NAMALWA (cell line): ENCODE data around the gene GRK5.
A peak's percentile ranks its signal among the peaks of the same experiment; 100 is the strongest.

Experiments
- DNase-seq: peaks from one replicate; pipeline ENCODE4 v3.0.0-alpha.2; 2015; ENCODE audit warnings: low spot score

Gene GRK5

DNA sequence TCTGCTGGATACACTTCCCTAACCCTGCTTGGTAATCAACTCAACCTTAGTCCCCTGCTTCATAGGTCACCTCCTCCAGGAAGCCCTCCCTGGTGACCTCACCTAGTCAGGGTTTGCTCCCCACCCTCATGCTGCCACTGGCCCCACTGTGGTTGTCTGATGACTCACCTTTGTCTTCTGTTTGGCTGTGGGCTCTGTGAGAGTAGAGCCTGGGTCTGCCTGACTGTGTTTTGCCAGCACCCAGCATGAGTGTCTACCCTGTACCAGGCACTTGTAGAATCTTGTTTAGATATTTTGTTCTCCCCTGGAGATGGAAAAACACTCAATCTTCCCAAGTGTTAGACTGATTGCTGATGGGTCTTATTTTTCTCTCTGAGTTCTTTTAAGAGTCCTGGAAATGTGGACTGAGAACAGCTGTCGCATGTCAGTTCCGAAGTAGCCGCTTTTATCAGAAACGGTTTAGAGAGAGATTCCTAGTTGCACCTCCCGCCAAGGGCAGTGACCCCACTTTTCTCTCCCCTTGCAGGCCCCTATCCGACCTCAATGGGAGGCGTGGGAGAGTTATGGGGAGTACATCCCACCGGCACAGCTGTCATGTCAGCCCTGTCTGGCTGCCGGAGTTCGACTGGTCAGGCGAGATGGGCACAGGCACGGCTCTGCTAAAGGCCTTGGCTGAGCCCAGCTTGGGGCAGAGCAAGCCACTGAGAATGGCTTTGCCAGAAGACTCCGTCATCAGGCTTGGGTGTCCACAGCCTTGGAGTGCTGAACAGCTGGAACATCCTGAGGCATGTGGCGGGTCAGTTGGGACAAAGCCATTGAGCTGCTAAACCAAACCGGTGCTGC lies 134.3 kb downstream of the GRK5 start:
- no peak for DNase-seq

DNA sequence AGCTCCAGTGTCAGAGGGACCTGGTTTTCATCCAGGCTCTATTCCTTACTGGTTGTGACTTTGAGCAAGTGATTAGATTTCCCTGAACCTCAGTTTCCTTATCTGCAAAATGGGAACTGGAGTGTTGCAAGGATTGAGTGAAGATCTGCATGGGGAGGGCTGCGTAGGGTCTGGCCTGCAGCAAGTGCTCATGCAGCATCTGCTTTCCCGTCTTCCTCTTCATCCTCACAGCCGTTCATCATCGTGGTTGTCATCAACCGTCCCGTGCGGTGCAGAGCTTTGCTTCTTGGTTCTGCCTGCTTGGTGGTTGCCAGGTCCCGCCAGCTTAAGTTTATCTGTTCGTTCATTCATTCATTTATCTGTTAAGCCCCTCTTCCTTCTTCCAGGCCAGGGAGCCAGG lies 135.0 kb downstream of the GRK5 start:
- DNase-seq, result no peak

DNA sequence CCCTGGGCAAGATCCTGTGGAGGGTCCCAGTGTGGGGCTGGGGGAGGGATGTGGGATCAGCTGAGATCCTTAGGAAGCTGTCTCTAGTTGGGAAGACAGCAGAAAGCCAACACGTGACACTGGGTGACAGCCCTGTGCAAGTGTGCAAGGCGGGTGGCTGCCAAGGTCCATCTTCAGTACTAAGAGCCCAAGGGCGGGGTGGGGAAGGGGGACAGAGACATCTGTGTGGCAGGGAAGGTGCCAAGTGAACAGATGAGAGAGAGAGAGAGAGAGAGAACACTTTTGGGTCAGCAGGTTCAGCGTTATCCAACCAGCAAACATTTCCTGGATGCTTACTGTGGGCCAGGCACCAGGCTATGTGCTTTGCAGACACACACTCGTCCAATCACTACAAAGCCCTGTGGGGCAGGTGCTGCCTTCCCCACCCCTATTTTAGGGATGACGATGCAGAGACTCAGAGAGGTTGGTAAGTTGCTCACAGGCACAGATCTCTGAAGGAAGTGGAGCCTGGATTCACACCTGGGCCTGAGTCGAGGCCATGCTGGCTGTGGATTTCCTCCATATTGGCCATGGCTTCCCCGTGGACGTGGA lies 135.7 kb downstream of the GRK5 start:
- DNase-seq, result no peak

DNA sequence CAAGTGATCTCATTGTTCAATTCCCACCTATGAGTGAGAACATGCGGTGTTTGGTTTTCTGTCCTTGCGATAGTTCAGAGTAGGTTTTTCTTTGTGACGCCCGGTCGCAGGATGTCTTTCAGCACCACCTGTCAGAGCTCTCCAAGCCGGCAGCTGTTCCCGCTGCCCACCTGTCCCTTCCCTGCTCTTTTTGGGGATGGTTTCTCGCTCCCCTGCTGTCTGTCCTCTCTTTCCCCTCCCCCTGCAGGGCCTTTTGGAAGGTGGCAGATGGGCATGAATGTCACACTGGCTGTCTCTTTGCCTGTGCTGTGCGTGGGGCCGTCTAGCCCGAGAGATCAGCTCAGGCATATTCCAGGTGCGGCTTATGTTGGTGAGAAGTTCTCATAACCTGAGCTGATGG lies 137.0 kb downstream of the GRK5 start:
- no peak for DNase-seq

DNA sequence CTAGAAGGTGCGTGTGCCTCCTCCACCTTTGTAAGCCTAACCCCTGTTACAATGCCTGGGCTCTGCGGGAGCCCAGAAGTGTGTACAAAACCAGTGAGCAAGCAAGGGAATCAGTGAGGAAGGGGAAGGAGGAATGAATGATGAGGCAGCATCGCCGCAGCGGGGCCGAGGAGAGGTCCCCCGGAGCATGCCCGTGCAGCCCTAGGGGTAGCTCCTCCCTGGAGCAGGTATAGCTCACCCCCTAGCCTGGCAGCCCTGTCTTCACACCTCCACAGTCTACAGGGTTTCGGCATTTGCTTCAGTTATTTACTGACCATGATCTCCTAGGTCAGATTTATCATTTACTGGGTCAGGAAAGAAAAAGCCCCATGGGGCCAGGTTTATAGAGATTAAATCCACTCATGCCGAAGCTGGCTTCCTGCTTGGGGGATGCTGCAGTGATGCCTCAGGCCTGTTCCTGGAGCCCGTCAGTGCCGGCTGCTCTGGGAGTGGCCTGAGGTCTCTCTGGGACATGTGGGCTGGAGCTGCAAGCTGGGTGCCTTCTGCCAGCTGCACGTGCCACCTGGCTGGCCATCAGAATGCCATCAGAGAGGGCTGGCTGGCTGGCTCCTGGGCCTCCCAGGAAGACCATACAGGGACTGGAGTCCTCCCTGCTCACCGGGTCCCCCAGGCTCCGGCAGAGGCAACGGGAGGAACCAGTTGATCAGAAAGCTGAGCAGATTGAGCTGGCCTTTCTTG lies 138.9 kb downstream of the GRK5 start:
- no peak for DNase-seq

DNA sequence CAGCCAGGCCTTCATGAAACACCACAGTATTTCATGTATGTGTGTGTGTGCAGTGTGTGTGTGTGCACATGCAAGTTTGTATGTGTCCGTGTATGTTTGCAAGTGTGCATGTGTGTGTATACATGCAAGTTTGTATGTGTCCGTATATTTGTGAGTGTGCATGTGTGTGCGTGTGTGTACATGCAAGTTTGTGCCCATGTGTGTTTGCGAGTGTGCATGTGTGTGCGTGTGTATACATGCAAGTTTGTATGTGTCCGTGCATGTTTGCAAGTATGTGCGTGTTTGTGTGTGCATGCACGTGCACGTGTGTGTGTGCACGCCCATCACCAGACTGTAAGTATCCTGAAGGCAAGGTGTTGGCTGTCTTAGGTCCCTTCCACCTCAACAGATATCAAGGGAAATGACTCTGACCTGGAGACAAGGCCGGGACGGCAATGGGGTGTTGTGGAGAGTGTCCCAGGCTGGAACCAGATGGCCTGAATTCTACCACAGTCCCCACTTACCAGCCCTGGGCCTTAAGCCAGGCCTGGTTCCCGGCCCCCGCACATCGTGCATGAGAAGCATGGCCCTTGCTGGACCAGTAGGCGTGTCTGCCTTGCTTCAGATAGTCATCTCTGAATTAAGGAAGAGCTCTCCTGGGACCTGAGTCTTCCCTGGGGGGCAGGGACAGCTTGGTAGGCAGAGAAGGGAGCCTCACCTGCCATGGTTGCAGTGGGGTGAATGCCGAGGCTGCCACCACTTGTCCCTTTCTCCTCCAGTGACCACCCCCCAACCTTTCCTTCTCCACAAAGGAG lies 140.0 kb downstream of the GRK5 start:
- DNase-seq, result no peak

DNA sequence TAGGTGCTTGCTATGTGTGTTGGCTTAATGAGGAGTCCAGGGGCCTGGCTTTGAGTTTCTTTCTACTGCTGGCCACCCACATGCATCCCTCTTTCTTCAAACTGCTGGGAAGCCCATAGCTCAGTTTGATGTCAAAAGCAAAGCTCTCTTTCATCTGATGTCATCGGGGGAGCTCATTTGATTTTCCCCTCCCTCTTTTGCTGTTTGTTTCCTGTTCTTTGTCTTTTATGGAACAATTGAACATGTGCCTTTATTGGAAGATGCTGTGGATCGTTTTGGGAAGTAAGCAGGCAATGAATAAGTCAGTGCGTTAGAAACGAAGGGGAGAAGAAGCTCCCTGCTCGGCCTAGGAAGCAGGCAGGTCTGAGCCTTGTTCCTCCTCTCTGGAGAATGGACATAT lies 140.7 kb downstream of the GRK5 start:
- DNase-seq, result no peak

DNA sequence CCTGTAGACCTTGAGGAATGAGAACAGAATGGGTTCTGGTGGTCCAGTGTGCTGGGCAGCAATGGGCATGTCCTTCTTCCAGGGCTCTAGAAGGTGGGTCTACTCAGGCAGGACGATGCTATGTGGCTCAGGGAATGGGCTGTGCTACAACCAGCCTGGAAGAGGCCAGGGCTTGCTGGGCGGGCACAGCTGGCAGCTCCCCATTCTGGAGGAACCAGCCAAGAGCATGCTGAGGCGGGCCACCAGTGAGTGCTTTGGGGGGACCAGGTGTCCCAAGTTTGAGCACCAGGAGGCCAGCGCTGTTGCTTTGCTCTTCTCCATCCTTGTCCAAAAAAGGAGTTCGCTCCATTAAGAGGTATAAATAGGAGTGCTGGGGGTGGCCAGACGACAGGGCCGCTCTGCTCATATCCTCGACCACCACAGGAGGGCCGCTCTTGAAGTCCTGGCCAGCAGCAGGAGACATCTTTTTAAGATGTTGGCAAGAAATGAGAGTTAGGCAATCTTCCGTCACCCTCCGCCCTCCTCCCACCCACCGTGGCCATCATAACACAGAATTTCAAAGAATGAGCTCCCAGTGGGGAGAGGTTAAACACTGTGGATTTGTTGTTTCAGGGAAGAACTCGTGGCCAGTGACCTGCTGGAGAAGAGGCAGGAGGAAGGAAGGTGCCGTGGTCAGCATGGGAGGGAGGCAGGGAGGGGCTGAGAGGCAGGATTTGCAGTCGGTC lies 141.3 kb downstream of the GRK5 start:
- DNase-seq, result no peak

DNA sequence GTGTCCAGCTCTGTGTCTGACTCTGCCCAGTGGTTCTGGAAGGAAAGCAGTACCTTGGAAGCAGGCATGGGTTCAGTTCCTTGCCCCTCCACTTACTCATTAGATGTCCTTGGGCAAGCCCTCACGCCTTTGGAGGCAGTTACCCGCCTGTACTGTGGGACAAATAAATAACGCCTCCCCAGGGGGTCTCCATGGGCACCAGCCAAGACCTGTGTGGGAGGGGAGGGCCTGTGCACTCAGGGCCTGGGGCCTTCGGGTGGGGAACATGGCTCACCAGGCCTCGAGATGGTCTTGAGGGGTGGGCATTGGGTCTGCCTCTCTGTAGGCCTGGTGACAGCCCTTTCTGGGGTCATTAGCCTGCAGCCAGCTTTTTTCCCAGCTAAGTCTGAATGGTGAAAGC lies 142.0 kb downstream of the GRK5 start:
- no peak for DNase-seq

DNA sequence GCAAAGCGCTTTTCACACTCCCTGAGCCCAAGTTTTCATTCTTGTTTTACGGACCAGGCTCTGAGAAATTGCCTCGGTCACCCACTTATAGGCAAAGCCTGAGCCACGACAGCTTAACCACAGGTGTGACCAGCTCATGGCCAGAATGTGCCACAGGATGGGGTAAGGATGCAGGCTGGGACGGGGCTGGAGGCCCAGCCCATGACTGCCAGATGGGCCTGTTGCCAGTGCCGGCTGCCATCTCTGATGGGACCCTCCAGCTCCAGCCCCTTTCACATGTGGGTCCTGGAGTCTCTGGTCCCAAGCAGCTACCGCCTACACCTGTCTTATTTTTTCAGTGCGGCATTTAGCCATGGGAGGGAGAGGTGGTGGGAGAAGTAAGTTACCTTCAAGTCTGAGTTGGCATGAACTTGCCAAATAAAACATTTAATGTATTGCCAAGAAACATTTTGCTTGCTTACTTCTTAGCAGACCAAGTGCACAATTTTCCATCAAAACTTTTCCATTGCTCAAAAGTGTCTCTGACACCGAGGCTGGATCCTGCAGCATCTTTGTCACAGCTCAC lies 142.6 kb downstream of the GRK5 start:
- no peak for DNase-seq

DNA sequence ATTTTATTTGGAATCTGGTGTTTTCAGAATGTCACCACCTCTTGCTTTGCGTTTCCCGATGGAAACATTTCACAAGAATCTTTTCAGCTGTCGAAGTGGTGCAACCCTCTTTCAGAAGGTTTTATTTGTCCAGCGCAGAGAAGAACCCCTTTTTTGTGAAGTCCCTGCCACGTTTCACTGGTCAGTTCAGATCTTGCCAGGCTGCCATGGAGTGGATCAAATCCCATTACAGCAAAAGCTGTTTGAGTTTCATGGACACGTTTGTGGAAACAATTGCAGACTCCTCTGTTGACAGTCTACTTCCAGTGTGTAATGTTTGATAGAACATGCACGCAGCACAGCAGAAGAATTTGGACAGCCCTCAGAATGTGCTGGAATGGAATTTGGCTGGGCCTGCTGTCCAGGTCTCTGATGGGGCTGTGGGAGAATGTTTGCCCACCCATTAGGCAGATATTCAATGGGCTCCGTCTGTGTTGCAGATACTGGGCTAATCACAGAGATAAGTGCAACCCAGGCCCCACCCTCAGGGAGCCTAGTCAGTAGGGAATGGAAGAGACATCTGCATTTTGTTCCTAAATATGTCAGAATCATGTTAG lies 143.2 kb downstream of the GRK5 start:
- DNase-seq, result no peak

DNA sequence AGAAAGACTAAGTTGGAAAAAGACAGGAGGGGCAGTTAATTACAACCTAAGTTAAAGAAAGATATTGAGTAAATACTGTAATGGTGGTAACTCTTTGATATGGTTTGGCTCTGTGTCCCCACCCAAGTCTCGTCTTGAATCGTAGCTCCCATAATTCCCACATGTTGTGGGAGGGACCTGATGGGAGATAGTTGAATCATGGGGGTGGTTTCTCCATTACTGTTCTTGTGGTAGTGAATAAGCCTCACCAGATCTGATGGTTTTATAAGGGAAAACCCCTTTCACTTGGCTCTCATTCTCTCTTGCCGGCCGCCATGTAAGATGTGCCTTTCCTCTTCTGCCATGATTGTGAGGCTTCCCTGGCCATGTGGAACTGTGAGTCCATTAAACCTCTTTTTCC lies 143.8 kb downstream of the GRK5 start:
- no peak for DNase-seq

DNA sequence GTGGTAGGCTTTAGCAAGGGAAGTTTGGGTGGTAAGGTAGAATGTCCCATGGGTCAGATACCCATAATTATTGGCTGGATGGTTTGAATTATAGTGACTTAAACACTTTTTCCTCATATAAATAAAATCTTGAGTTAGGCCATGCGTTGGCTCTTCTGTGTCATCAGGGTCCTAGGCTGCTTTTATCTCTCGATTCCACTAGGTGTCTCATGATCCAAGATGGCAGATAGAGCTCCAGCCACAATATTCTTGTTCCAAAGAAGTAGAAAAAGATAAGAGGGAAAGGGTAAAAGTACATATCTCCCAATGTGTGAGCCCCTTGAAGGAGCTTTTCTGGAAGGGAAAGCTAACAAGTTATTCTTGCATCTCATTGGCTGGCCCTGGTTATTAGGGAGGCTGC lies 144.7 kb downstream of the GRK5 start:
- peak; percentile 50 for DNase-seq

DNA sequence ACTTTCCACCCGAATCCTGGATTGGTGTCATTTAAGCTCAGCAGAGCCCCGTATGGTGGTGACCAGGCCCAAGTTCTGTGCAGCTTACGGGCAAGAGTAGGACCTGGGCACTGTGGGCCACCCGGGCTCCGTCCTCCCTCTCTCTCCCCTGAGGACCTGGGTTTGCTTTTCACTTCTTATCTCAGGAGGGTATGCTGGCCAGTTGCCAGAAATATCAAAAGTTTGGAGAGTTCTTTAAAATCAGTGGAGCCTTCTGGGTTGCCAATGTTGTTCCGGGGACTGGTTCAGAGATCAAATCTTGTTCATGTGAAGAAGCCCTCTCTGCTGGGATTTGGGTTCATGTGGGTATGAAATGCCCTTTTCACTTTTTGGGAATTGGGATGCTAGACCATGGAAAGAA lies 145.4 kb downstream of the GRK5 start:
- DNase-seq, result no peak

DNA sequence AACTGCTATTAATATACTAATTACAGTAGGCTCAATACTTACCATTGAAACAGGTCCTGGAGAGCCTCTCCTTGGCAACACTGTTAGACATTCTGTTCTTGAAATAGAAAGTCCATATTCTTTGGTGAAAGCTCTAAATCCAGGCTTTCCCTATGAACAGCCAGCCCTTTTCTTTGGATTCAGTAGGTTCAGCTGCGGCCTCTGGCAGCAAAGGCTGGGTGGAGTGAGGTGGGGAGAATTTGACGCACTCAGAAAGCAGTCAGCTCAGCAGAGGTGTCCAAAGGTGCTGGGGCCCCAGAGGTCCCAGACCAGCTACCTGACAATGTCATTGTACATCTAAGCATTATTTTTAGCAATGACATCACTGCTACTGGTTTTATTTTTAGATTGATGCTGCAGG lies 146.1 kb downstream of the GRK5 start:
- DNase-seq, result no peak

DNA sequence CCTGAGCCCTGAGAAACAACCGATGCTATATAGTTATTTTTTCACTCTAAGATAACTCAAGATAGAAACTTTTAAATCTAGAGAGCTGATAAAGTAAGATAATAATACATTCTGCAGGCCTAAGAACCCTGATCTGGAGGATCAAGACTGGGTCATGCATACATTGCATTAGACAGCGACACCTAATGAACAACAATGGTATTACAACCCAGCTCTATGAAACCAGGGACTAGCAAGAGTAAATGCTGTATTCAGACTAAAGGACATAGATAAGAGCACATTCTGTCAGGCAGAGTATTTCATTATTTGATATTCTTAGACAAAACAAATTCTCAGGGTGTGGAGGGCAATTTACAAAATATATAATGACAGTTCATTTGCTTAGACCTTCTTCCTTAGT lies 148.6 kb downstream of the GRK5 start:
- DNase-seq, result peak; percentile 62

DNA sequence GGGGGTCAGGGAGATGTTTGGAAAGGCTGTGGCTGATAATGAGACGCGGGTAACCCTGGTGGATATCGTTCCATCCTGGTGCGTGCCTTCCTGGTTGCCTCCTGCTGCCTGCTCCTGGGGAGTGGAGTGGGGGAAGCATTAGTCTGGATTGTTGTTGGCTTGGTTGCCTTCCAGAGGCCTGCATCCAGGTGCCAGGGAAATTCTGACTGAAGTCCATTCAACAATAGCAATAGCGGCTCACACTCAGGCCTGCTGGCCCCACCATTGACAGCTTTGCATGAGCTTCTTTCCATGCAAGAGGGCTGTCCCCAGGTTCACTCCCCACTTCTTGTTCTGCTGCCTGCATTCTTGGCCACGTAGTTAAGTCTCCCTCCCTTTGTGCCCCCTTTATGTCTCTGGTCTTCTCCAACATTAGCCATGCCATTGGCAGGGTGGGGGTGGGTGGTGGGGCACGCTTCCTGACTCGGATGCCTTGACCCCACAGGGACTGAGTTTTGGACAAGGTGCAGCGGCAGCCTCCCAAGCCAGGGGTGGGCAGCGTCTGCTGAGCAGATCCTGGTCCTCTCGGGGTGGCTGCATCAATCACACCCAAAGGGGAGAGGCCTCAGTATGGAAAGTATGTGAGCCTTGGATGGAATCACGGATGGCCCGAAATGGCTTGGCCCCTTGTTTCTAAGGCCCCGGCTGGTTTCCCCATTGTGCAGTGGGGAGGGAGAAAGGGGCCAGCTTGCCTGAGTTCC lies 150.2 kb downstream of the GRK5 start:
- DNase-seq, result no peak

DNA sequence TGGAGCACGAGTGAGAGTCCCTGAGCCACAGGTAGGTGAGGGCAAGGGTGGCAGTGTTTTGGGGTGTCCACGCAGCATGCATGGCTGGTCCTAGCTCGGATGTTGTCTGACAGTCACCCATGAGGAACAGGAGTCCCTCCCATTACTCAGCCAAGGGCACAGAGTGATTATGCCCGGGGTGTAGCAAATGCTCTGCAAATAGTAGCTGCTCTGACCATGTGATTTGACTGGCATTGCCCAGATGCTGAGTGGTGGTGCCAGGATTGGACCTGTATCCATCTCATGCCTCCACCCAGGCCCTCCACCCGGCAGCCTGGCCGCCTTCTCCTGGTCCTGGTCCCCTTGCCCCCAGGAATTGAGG lies 150.8 kb downstream of the GRK5 start:
- no peak for DNase-seq

DNA sequence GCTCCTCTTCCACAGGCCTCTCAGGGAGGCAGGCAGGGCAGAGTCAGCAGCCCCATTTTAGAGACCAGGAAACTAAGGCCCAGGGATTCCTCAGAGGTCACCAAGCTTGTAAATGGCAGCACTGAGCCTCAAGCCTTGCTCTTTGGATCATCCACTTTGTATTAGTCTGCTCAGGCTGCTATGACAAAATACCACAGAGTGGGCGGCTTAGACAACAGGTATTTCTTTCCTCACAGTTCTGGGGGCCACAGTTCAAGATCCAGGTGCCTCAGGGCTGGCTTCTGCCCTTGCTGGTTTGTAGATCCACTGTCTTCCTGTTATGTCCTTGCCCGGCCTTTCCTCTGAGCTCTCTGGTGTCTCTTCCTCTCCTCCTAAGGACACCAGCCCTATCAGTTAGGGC lies 151.2 kb downstream of the GRK5 start:
- no peak for DNase-seq

DNA sequence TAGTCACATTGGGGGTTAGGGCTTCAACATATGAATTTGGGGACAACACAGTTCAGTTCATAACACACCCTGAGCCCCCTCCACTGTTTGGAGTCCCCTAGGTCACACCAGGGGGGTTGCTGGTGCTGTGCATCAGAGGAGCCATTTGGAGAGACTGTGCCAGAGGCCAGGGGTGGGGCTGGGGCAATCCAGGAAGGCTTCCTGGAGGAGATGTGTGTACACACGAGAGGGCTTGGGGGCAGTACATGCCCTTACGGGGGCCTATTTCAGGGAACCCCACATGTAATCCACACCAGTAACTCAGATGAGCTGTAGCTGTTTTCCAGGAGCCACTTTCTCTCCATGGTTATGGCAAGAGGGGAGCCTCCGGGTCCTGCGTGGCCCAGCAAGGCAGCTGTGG lies 151.7 kb downstream of the GRK5 start:
- DNase-seq, result no peak
